VCaP (cell line): ENCODE data around the gene SAMD15.

ENCODE experiments used
- H3K27ac ChIP-seq: fragments of 450-650 bp; 2 replicates; pipeline ENCODE4 v1.5.1; 2017
- TF ChIP-seq, protein P1 (sequence below): fragments of 450-650 bp; conservative IDR thresholded peaks from 2 replicates; pipeline ENCODE4 v1.5.1; 2017; ENCODE audit warnings: mild to moderate bottlenecking, moderate library complexity

SAMD15 gene

DNA sequence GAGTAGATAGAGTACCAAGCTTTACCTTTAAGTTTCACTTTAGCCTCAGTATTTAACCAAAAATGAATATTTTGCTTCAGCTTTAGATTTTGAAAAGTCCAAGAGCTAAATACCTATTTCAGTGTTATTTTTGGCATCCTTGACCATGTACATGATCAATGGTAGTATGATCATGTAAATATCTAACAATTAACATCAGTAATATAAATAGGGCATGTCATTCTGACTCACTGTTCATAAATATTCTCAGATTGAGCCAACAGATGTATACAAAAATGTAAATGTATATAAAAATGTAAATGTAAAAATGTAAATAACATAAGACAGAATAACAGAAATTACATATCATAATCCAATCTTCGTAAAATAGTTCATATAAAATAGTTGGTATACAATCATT is 61.4 kb downstream of the SAMD15 start:
- H3K27ac ChIP-seq, result no peak overlapping the region
- TF ChIP-seq, protein P1, sequence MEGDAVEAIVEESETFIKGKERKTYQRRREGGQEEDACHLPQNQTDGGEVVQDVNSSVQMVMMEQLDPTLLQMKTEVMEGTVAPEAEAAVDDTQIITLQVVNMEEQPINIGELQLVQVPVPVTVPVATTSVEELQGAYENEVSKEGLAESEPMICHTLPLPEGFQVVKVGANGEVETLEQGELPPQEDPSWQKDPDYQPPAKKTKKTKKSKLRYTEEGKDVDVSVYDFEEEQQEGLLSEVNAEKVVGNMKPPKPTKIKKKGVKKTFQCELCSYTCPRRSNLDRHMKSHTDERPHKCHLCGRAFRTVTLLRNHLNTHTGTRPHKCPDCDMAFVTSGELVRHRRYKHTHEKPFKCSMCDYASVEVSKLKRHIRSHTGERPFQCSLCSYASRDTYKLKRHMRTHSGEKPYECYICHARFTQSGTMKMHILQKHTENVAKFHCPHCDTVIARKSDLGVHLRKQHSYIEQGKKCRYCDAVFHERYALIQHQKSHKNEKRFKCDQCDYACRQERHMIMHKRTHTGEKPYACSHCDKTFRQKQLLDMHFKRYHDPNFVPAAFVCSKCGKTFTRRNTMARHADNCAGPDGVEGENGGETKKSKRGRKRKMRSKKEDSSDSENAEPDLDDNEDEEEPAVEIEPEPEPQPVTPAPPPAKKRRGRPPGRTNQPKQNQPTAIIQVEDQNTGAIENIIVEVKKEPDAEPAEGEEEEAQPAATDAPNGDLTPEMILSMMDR, result no peak

DNA sequence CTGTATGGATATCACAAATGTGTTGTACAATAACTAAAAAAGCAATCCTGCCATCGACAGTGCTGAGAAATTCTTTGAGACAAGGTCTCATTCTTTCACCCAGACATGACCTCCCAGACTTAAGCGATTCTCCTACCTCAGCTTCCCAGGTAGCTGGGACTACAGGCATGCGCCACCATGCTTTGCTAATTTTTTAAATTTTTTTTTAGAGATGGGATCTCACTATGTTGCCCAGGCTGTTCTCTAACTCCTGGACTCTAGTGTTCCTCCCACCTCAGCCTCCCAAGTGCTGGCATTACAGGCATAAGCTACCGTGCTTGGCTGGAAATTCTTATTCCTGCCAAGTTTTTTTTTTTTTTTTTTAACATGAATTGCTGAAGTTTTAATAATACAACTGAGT is 62.7 kb downstream of the SAMD15 start:
- TF ChIP-seq, protein P1, result no peak
- H3K27ac ChIP-seq, result no peak overlapping the region
